PFSK-1 (cell line): ENCODE measurements around the gene CTNNA3.

ENCODE experiments used
- FOXP2 ChIP-seq: optimal IDR thresholded peaks from 2 replicates; pipeline ENCODE3; 2011; ENCODE audit warnings: borderline replicate concordance, control low read depth, inconsistent platforms; ENCODE audit not compliant: insufficient read depth; ENCODE audit errors: extremely low read length, extremely low read depth
- POLR2AphosphoS5 ChIP-seq: IDR thresholded peaks from 2 replicates; pipeline ENCODE4 v1.6.1; 2012; ENCODE audit warnings: low read depth, mild to moderate bottlenecking, control low read depth, low read length, moderate library complexity
- SIN3A ChIP-seq: IDR thresholded peaks from 2 replicates; pipeline ENCODE4 v1.6.1; 2012; ENCODE audit warnings: mild to moderate bottlenecking, low read length, moderate library complexity, borderline replicate concordance; ENCODE audit not compliant: insufficient read depth
- TAF1 ChIP-seq: IDR thresholded peaks from 2 replicates; pipeline ENCODE4 v1.6.1; 2012; ENCODE audit warnings: low read length, control low read depth, borderline replicate concordance; ENCODE audit not compliant: insufficient read depth
- TF ChIP-seq, protein P1 (sequence below), 2 experiments: IDR thresholded peaks; 2 replicates each; pipeline versions ENCODE4 v1.6.1 to v1.8.0; 2011 to 2012; ENCODE audit warnings: low read depth in 2 of 2, low read length in 2 of 2, control low read depth in 1 of 2, inconsistent platforms in 1 of 2, mild to moderate bottlenecking in 1 of 2, moderate library complexity in 1 of 2; ENCODE audit not compliant: insufficient read depth in 1 of 2

DNA sequence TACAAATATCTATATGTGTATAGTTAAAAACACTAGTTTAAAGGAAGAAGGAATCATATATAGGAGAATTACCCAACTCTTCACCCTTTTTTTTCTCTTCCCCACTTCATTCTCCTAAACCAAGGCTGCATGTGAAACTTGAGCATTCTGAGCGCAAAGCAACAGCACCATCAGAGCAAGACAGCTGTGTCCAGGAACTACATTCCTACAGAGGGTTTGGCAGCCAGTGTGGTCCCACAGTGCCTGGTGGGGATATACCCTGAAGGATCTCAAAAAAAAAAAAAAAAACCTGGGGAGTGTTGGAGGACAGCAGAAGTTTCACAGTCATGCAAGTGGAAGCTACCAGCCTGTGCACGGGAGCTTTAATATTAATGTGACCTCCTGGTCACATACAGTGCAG is 310.4 kb downstream of the CTNNA3 start:
- TF ChIP-seq POLR2AphosphoS5 (no peak), SIN3A (no peak), TAF1 (no peak), FOXP2 (no peak)
- TF ChIP-seq, protein P1, sequence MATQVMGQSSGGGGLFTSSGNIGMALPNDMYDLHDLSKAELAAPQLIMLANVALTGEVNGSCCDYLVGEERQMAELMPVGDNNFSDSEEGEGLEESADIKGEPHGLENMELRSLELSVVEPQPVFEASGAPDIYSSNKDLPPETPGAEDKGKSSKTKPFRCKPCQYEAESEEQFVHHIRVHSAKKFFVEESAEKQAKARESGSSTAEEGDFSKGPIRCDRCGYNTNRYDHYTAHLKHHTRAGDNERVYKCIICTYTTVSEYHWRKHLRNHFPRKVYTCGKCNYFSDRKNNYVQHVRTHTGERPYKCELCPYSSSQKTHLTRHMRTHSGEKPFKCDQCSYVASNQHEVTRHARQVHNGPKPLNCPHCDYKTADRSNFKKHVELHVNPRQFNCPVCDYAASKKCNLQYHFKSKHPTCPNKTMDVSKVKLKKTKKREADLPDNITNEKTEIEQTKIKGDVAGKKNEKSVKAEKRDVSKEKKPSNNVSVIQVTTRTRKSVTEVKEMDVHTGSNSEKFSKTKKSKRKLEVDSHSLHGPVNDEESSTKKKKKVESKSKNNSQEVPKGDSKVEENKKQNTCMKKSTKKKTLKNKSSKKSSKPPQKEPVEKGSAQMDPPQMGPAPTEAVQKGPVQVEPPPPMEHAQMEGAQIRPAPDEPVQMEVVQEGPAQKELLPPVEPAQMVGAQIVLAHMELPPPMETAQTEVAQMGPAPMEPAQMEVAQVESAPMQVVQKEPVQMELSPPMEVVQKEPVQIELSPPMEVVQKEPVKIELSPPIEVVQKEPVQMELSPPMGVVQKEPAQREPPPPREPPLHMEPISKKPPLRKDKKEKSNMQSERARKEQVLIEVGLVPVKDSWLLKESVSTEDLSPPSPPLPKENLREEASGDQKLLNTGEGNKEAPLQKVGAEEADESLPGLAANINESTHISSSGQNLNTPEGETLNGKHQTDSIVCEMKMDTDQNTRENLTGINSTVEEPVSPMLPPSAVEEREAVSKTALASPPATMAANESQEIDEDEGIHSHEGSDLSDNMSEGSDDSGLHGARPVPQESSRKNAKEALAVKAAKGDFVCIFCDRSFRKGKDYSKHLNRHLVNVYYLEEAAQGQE (IDR thresholded peaks at IDR 0.05; ENCODE audit: insufficient read depth in 1 of 2, low read depth in 2 of 2, low read length in 2 of 2), result no peak
